Gastrocnemius medialis (tissue), 4 donors: ENCODE results near the gene GRPEL2.

Experiments
- POLR2A ChIP-seq, 2 donors: fragments of 450-650 bp; IDR thresholded peaks; one replicate each; pipeline ENCODE4 v1.6.1; 2017; ENCODE audit warnings: antibody characterized with exemption in 2 of 2, mild to moderate bottlenecking in 2 of 2, moderate library complexity in 2 of 2
- TF ChIP-seq, protein P1 (sequence below), 5 experiments: fragments of 450-650 bp in 3 of 5; fragments of 200-600 bp in 2 of 5; sonication (generic) in 2 of 5; IDR thresholded peaks in 4 of 5; conservative IDR thresholded peaks in 1 of 5; 1 replicate in 4 of 5; 2 replicates in 1 of 5; pipeline ENCODE4 v1.5.1; 2016 to 2019; ENCODE audit warnings: antibody characterized with exemption in 5 of 5, mild to moderate bottlenecking in 3 of 5, moderate library complexity in 3 of 5

DNA sequence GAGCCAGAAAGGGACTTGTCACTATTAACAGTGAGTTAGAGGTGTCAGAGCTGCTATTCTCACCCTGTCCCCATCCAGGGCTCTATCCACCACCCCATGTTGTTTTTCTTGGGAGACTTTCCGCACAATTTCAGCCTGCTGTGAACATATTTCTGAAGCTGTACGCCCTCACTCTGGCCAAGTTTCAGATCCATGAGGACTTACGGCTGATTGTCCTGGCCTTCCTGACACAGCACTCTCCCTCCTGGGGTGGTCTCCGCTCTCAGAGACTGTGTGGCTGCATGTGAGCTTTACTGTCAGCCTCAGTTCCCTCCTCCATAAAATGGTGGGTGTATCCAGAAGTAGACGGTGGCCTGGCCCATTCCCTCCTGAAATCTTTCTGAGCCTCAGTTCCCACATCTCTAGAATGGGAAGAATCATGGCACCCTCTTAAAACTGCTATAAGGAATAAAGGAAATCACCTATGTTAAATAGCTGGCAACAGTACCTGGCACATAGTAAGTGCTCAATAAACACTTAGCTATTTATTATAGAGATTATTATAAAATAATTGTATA is 34.6 kb downstream of the GRPEL2 start:
- TF ChIP-seq, protein P1, sequence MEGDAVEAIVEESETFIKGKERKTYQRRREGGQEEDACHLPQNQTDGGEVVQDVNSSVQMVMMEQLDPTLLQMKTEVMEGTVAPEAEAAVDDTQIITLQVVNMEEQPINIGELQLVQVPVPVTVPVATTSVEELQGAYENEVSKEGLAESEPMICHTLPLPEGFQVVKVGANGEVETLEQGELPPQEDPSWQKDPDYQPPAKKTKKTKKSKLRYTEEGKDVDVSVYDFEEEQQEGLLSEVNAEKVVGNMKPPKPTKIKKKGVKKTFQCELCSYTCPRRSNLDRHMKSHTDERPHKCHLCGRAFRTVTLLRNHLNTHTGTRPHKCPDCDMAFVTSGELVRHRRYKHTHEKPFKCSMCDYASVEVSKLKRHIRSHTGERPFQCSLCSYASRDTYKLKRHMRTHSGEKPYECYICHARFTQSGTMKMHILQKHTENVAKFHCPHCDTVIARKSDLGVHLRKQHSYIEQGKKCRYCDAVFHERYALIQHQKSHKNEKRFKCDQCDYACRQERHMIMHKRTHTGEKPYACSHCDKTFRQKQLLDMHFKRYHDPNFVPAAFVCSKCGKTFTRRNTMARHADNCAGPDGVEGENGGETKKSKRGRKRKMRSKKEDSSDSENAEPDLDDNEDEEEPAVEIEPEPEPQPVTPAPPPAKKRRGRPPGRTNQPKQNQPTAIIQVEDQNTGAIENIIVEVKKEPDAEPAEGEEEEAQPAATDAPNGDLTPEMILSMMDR (IDR thresholded peaks at IDR 0.05 in 4 of 5, conservative IDR thresholded peaks at IDR 0.05 in 1 of 5) = no peak
- no peak for TF ChIP-seq POLR2A (IDR thresholded peaks at IDR 0.05)
